OCI-LY3 (cell line): ENCODE data around the gene COIL.

Experiments used
- CTCF ChIP-seq: fragments of 200-600, 300-600 bp; sonication (generic); IDR thresholded peaks from 2 replicates; pipeline ENCODE4 v1.5.1; 2014; ENCODE audit warnings: antibody characterized with exemption, low read length, low read depth
- EZH2phosphoT487 ChIP-seq: fragments of 200-600 bp; shearing (Covaris generic); IDR thresholded peaks from 2 replicates; pipeline ENCODE4 v1.6.1; 2018; ENCODE audit warnings: antibody characterized with exemption, mixed run types, low read depth

- TF ChIP-seq CTCF: no peak; the same call in 1 of the 2 replicates
- no peak for TF ChIP-seq EZH2phosphoT487
These were observed 17.0 kb upstream of the COIL start, which contains the start of gene SCPEP1 for GRCh38 chr17:56977673-56978395.
